ENCODE results near the gene GORASP1. TPM values are rescaled to one million over a fixed set of nuclear protein-coding genes. Genes with fewer than 3 reads are reported as not detected.

Gene GORASP1
- polyA plus RNA-seq, 1 donor from 2014 or later, result 55.6 TPM

DNA sequence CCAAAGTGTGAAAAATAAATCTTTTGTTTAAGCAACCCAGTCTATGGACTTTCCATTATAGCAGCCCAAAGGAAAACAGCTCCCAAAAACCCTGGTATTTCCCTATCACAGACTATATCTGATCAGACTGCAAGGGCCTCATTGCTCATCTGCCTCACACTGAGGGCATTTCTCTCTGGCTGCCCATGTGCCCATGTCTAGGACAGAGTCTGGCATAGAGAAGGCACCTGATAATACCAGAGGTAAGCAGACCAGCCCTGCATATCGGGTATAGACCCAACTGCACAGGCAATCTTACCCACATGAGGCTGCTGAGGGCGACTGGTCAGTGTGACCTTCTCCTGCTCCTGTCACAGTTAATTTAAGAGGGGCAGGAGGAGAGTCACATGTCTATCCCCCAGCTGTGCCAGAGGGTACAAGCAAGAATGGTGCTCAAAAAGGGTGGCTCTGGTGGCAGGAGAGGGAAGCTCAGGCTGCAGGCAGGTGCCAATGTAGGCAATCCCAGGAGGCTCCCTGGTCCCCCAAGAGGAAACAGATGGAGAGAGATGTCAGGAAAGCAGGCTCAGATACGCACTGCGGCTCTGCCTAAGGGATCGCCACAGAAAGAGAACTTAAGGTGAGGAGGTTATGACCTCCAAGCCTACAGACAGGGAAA lies 42.8 kb upstream of the GORASP1 start:
- TF ChIP-seq POLR2AphosphoS5 (IDR thresholded peaks at IDR 0.05), result no peak
- TF ChIP-seq TAF1 (IDR thresholded peaks at IDR 0.05; ENCODE audit: low read depth), result no peak
- no peak for TF ChIP-seq MXI1 (conservative IDR thresholded peaks at IDR 0.05; ENCODE audit: poor library complexity, severe bottlenecking)
- TF ChIP-seq, protein P1, sequence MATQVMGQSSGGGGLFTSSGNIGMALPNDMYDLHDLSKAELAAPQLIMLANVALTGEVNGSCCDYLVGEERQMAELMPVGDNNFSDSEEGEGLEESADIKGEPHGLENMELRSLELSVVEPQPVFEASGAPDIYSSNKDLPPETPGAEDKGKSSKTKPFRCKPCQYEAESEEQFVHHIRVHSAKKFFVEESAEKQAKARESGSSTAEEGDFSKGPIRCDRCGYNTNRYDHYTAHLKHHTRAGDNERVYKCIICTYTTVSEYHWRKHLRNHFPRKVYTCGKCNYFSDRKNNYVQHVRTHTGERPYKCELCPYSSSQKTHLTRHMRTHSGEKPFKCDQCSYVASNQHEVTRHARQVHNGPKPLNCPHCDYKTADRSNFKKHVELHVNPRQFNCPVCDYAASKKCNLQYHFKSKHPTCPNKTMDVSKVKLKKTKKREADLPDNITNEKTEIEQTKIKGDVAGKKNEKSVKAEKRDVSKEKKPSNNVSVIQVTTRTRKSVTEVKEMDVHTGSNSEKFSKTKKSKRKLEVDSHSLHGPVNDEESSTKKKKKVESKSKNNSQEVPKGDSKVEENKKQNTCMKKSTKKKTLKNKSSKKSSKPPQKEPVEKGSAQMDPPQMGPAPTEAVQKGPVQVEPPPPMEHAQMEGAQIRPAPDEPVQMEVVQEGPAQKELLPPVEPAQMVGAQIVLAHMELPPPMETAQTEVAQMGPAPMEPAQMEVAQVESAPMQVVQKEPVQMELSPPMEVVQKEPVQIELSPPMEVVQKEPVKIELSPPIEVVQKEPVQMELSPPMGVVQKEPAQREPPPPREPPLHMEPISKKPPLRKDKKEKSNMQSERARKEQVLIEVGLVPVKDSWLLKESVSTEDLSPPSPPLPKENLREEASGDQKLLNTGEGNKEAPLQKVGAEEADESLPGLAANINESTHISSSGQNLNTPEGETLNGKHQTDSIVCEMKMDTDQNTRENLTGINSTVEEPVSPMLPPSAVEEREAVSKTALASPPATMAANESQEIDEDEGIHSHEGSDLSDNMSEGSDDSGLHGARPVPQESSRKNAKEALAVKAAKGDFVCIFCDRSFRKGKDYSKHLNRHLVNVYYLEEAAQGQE (IDR thresholded peaks at IDR 0.05; ENCODE audit: borderline replicate concordance), result no peak
- TF ChIP-seq RAD21 (conservative IDR thresholded peaks at IDR 0.05), result no peak
- no peak for TF ChIP-seq EZH2 (IDR thresholded peaks at IDR 0.05; ENCODE audit: borderline replicate concordance, insufficient read depth, low read length, poor library complexity, severe bottlenecking)
- no peak for TF ChIP-seq SMC3 (conservative IDR thresholded peaks at IDR 0.05; ENCODE audit: poor library complexity)
- no peak for TF ChIP-seq EP300 (conservative IDR thresholded peaks at IDR 0.05; ENCODE audit: poor library complexity, severe bottlenecking)
- TF ChIP-seq, protein P2, sequence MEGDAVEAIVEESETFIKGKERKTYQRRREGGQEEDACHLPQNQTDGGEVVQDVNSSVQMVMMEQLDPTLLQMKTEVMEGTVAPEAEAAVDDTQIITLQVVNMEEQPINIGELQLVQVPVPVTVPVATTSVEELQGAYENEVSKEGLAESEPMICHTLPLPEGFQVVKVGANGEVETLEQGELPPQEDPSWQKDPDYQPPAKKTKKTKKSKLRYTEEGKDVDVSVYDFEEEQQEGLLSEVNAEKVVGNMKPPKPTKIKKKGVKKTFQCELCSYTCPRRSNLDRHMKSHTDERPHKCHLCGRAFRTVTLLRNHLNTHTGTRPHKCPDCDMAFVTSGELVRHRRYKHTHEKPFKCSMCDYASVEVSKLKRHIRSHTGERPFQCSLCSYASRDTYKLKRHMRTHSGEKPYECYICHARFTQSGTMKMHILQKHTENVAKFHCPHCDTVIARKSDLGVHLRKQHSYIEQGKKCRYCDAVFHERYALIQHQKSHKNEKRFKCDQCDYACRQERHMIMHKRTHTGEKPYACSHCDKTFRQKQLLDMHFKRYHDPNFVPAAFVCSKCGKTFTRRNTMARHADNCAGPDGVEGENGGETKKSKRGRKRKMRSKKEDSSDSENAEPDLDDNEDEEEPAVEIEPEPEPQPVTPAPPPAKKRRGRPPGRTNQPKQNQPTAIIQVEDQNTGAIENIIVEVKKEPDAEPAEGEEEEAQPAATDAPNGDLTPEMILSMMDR (IDR thresholded peaks at IDR 0.05; ENCODE audit: poor library complexity, severe bottlenecking), result no peak
- no peaks in the 10 kb centered on the region for H3K9me3 ChIP-seq (ENCODE audit: low read length)

DNA sequence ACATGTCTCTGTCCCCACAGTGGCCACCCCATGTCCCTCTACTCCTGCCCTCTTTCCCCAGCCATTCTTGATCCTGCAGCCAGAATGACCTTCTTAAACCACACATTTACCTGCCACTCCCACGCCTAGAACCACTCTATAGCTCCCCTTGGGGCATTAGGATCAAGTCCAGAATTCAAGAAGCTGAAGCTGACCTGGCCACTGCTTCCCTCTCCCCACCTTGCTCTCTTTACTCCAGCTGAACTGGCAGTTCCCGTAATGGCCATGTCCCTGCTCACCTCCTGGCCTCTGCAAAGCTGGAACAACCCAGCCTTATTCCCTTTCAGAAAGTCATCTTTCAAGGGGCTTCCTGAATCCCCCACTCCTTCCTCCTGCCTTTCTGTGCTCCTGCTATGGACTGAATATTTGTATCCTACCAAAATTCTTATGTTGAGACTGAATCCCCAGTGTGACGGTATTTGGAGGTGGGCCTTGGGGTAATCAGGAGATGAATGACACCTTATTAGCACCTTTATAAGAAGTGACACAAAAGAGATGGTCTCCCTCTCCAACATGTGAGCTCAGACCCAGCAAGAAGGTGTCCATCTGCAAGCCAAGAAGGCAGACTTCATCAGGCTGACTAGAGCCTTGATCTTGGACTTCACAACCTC lies 42.2 kb upstream of the GORASP1 start:
- no peaks in the 10 kb centered on the region for H3K9me2 ChIP-seq (ENCODE audit: insufficient read depth, low read length)
- H3F3A ChIP-seq (ENCODE audit: insufficient read depth, low read length, poor library complexity, severe bottlenecking), result no peaks in the 10 kb centered on the region
- H3K4me3 ChIP-seq (ENCODE audit: low read length), result no peak overlapping the region
- H3K36me3 ChIP-seq (ENCODE audit: insufficient read depth, low read length), result no peaks in the 10 kb centered on the region
- no peaks in the 10 kb centered on the region for H3K79me2 ChIP-seq (replicated peaks; ENCODE audit: insufficient read depth, low read length)
- H3K4me2 ChIP-seq (ENCODE audit: low read length), result no peak overlapping the region
- H3K9ac ChIP-seq (ENCODE audit: low read length), result no peak overlapping the region
- H3K9me3 ChIP-seq (ENCODE audit: low read length), result no peaks in the 10 kb centered on the region
- no peak overlapping the region for H3K27ac ChIP-seq (ENCODE audit: low read length)
- peaks cover 16% of the 10 kb centered on the region for H3K27me3 ChIP-seq (ENCODE audit: insufficient read depth, low read depth, low read length)
- TF ChIP-seq SMC3 (conservative IDR thresholded peaks at IDR 0.05; ENCODE audit: poor library complexity) (no peak), EP300 (conservative IDR thresholded peaks at IDR 0.05; ENCODE audit: poor library complexity, severe bottlenecking) (no peak)
- TF ChIP-seq, protein P1 (IDR thresholded peaks at IDR 0.05; ENCODE audit: borderline replicate concordance), result no peak
- no peaks in the 10 kb centered on the region for H4K20me1 ChIP-seq (ENCODE audit: insufficient read depth)
- H2AFZ ChIP-seq (ENCODE audit: low read depth, low read length), result no peak overlapping the region

More for the DNA sequence above, 42.8 kb upstream of the GORASP1 start:
- peaks cover 16% of the 10 kb centered on the region for H3K27me3 ChIP-seq (ENCODE audit: insufficient read depth, low read depth, low read length)
- no peaks in the 10 kb centered on the region for H3K36me3 ChIP-seq (ENCODE audit: insufficient read depth, low read length)
- no peaks in the 10 kb centered on the region for H3K79me2 ChIP-seq (replicated peaks; ENCODE audit: insufficient read depth, low read length)
- H2AFZ ChIP-seq (ENCODE audit: low read depth, low read length), result no peak overlapping the region
- H3K27ac ChIP-seq (ENCODE audit: low read length), result no peak overlapping the region
- H3K9me2 ChIP-seq (ENCODE audit: insufficient read depth, low read length), result no peaks in the 10 kb centered on the region
- H3K4me2 ChIP-seq (ENCODE audit: low read length), result no peak overlapping the region
- no peak overlapping the region for H3K4me3 ChIP-seq (ENCODE audit: low read length)
- H3K9ac ChIP-seq (ENCODE audit: low read length), result no peak overlapping the region
- H4K20me1 ChIP-seq (ENCODE audit: insufficient read depth), result no peaks in the 10 kb centered on the region
- H3F3A ChIP-seq (ENCODE audit: insufficient read depth, low read length, poor library complexity, severe bottlenecking), result no peaks in the 10 kb centered on the region
